Neuronal stem cell (in vitro differentiated cells): Measurements from ENCODE around the gene YY2.
A peak's percentile ranks its signal among the peaks of the same experiment; 100 is the strongest.
"Not testable (repeated sequence)": the region's sequence is repeated elsewhere in the genome, so short reads cannot be mapped to it uniquely, and the experiment has no call there.

ENCODE experiments used
- DNase-seq: peaks from one replicate; pipeline ENCODE4 v3.0.0-alpha.2; 2013; ENCODE audit warnings: low spot score
- H2AFZ ChIP-seq: one replicate; pipeline ENCODE4 v1.6.1; 2013; ENCODE audit warnings: mild to moderate bottlenecking, low read length, inconsistent platforms
- H2AK5ac ChIP-seq: 2 replicates; pipeline ENCODE4 v1.6.1; 2013; ENCODE audit warnings: low read depth, mild to moderate bottlenecking, inconsistent platforms, low read length, moderate library complexity, mixed read lengths
- H2BK120ac ChIP-seq: 2 replicates; pipeline ENCODE4 v1.6.1; 2013; ENCODE audit warnings: low read depth, mild to moderate bottlenecking, inconsistent platforms, low read length, moderate library complexity, mixed read lengths
- H2BK12ac ChIP-seq: one replicate; pipeline ENCODE4 v1.6.1; 2013; ENCODE audit warnings: low read length, inconsistent platforms
- H2BK15ac ChIP-seq: 2 replicates; pipeline ENCODE4 v1.6.1; 2013; ENCODE audit warnings: mild to moderate bottlenecking, low read length, inconsistent platforms, mixed read lengths
- H2BK5ac ChIP-seq: one replicate; pipeline ENCODE4 v1.6.1; 2013; ENCODE audit warnings: inconsistent platforms, mild to moderate bottlenecking, low read length, moderate library complexity
- H3K14ac ChIP-seq: one replicate; pipeline ENCODE4 v1.6.1; 2013; ENCODE audit warnings: low read length, inconsistent platforms
- H3K18ac ChIP-seq: 2 replicates; pipeline ENCODE4 v1.6.1; 2013; ENCODE audit warnings: low read length, inconsistent platforms
- H3K23ac ChIP-seq: 2 replicates; pipeline ENCODE4 v1.6.1; 2013; ENCODE audit warnings: low read depth, mild to moderate bottlenecking, mixed read lengths, low read length, inconsistent platforms; ENCODE audit not compliant: poor library complexity
- H3K27ac ChIP-seq: replicated peaks from 3 replicates; pipeline ENCODE4 v1.5.1; 2013; ENCODE audit warnings: low read length, inconsistent platforms
- H3K27me3 ChIP-seq, 3 experiments: 2 replicates each; pipeline ENCODE4 v1.6.1; 2013; ENCODE audit warnings: low read length in 3 of 3, mild to moderate bottlenecking in 2 of 3, inconsistent platforms in 1 of 3, low read depth in 1 of 3, mixed read lengths in 1 of 3, moderate library complexity in 1 of 3; ENCODE audit not compliant: control insufficient read depth in 3 of 3, insufficient read depth in 3 of 3
- H3K36me3 ChIP-seq, 2 donors: replicated peaks in 1 of 2; 2 replicates each; pipeline ENCODE4 v1.6.1; 2013; ENCODE audit warnings: low read length in 2 of 2; ENCODE audit not compliant: control insufficient read depth in 2 of 2, insufficient read depth in 2 of 2
- H3K4ac ChIP-seq: 2 replicates; pipeline ENCODE4 v1.6.1; 2013; ENCODE audit warnings: inconsistent platforms, mild to moderate bottlenecking, low read length, moderate library complexity
- H3K4me1 ChIP-seq, 2 donors: 1 replicate in 1 of 2; 2 replicates in 1 of 2; pipeline ENCODE4 v1.6.1; 2013; ENCODE audit warnings: low read length in 2 of 2, low read depth in 1 of 2; ENCODE audit not compliant: control insufficient read depth in 2 of 2, insufficient read depth in 1 of 2
- H3K4me2 ChIP-seq: one replicate; pipeline ENCODE4 v1.6.1; 2013; ENCODE audit warnings: mild to moderate bottlenecking, low read length, inconsistent platforms; ENCODE audit not compliant: insufficient read depth, poor library complexity, severe bottlenecking
- H3K4me3 ChIP-seq, 2 donors: 2 replicates each; pipeline ENCODE4 v1.5.1; 2013; ENCODE audit warnings: low read length in 2 of 2, mild to moderate bottlenecking in 2 of 2, inconsistent platforms in 1 of 2, moderate library complexity in 1 of 2
- H3K79me1 ChIP-seq: one replicate; pipeline ENCODE4 v1.6.1; 2013; ENCODE audit warnings: low read depth, mild to moderate bottlenecking, inconsistent platforms, low read length, moderate library complexity
- H3K9ac ChIP-seq: one replicate; pipeline ENCODE4 v1.6.1; 2013; ENCODE audit warnings: mild to moderate bottlenecking, low read depth, low read length, inconsistent platforms; ENCODE audit not compliant: poor library complexity
- H3K9me3 ChIP-seq, 2 donors: replicated peaks in 1 of 2; 2 replicates each; pipeline versions ENCODE3 to v1.6.1; 2013; ENCODE audit warnings: low read length in 2 of 2, mild to moderate bottlenecking in 2 of 2, inconsistent platforms in 1 of 2, low read depth in 1 of 2, mixed read lengths in 1 of 2, moderate library complexity in 1 of 2; ENCODE audit not compliant: control insufficient read depth in 2 of 2, insufficient read depth in 1 of 2
- H4K8ac ChIP-seq: one replicate; pipeline ENCODE4 v1.6.1; 2013; ENCODE audit warnings: low read depth, mild to moderate bottlenecking, inconsistent platforms, low read length, moderate library complexity
- H4K91ac ChIP-seq: one replicate; pipeline ENCODE4 v1.6.1; 2013; ENCODE audit warnings: low read length, low read depth, mild to moderate bottlenecking, inconsistent platforms; ENCODE audit not compliant: poor library complexity
- WGBS, 2 donors: extraction: QIAGEN DNeasy Blood & Tissue Kit; methylation state at CpG; one replicate each; pipeline ENCODE4 v1.1.7; 2013; ENCODE audit warnings: missing lambda C conversion rate in 2 of 2, mixed read lengths in 1 of 2; ENCODE audit not compliant: insufficient read length in 2 of 2, insufficient replicate concordance in 1 of 2; ENCODE audit errors: extremely low coverage in 2 of 2; 5-methylcytosine and 5-hydroxymethylcytosine counted together

Gene YY2

GRCh38 chrX:21813612-21814368 lies 42.0 kb upstream of the YY2 start:
- H2BK120ac ChIP-seq = no peak overlapping the region
- peak overlapping the region; percentile 87 for H2AFZ ChIP-seq
- H3K23ac ChIP-seq = no peak overlapping the region
- H3K9ac ChIP-seq = no peak overlapping the region
- H3K4me2 ChIP-seq = no peak overlapping the region
- H4K8ac ChIP-seq = no peak overlapping the region
- no peaks in the 10 kb centered on the region for H3K36me3 ChIP-seq
- no peak for DNase-seq
- no peaks in the 10 kb centered on the region for H3K9me3 ChIP-seq
- H3K27ac ChIP-seq = no peak overlapping the region
- H2BK15ac ChIP-seq = no peak overlapping the region
- H2BK12ac ChIP-seq = no peak overlapping the region
- no peak overlapping the region for H3K4me3 ChIP-seq
- H2BK5ac ChIP-seq = no peak overlapping the region
- H2AK5ac ChIP-seq = no peak overlapping the region
- H3K27me3 ChIP-seq = no peaks in the 10 kb centered on the region
- no peaks in the 10 kb centered on the region for H3K79me1 ChIP-seq
- no peak overlapping the region for H3K18ac ChIP-seq
- no peak overlapping the region for H4K91ac ChIP-seq
- no peak overlapping the region for H3K14ac ChIP-seq
- no peak overlapping the region for H3K4ac ChIP-seq
- peaks cover 2 to 19% of the 10 kb centered on the region in 2 donors for H3K4me1 ChIP-seq

DNA sequence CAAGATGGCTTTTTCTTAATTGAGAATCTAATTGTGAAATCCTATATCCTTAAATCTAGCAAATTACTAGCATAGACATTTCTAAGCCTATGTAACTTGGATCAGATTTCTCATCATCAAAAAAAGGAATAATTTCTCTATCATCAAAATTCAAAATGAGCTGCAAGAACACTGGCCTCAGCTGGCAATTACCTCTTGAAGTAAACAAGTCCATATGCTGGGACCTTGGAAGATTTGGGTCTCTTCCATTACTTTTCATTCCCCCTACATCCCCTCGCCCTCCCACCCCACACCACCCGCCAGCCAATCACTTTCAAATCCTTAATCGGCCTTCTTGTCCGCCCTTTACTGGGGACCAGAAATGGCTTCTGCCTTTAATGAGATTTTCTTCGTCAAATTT lies 39.7 kb upstream of the YY2 start:
- no peak overlapping the region for H2BK5ac ChIP-seq
- 100% methylated on average over 3 of the region's 5 CpGs; no CpG with 5 or more reads in 1 of the 2 donors for WGBS, 2 donors

GRCh38 chrX:21820170-21820569 lies 35.6 kb upstream of the YY2 start:
- H3K36me3 ChIP-seq, H4K91ac ChIP-seq, H3K4ac ChIP-seq, H3K4me3 ChIP-seq, H3K27ac ChIP-seq, DNase-seq, H3K9ac ChIP-seq, H2BK12ac ChIP-seq, H3K4me1 ChIP-seq, H2AFZ ChIP-seq, H3K23ac ChIP-seq, H4K8ac ChIP-seq, H2BK15ac ChIP-seq, H2BK5ac ChIP-seq, H3K79me1 ChIP-seq, H2BK120ac ChIP-seq, H3K18ac ChIP-seq, H3K4me2 ChIP-seq, H3K9me3 ChIP-seq, H3K14ac ChIP-seq, H2AK5ac ChIP-seq, H3K27me3 ChIP-seq: not testable (repeated sequence)
- WGBS, 2 donors = no CpG with 5 or more reads among the region's 1 CpG

More for the DNA sequence above, 39.7 kb upstream of the YY2 start:
- no peak overlapping the region for H3K4me2 ChIP-seq
- H3K27me3 ChIP-seq = no peaks in the 10 kb centered on the region
- H3K9ac ChIP-seq = no peak overlapping the region
- H2AK5ac ChIP-seq = no peak overlapping the region
- H3K4me3 ChIP-seq = no peak overlapping the region
- no peak overlapping the region for H3K27ac ChIP-seq
- no peak for DNase-seq
- no peak overlapping the region for H4K91ac ChIP-seq
- H3K18ac ChIP-seq = no peak overlapping the region
- H3K4ac ChIP-seq = no peak overlapping the region
- H4K8ac ChIP-seq = no peak overlapping the region
- H3K36me3 ChIP-seq = no peaks in the 10 kb centered on the region
- H2BK120ac ChIP-seq = no peak overlapping the region
- no peak overlapping the region for H2BK15ac ChIP-seq
- peaks cover 2 to 19% of the 10 kb centered on the region in 2 donors for H3K4me1 ChIP-seq
- peak overlapping the region; percentile 13 for H2AFZ ChIP-seq
- no peaks in the 10 kb centered on the region for H3K79me1 ChIP-seq
- no peaks in the 10 kb centered on the region for H3K9me3 ChIP-seq
- no peak overlapping the region for H3K23ac ChIP-seq
- H3K14ac ChIP-seq = no peak overlapping the region
- H2BK12ac ChIP-seq = no peak overlapping the region

GRCh38 chrX:21821875-21822274 lies 33.9 kb upstream of the YY2 start:
- no peaks in the 10 kb centered on the region for H3K9me3 ChIP-seq
- H3K4ac ChIP-seq = no peak overlapping the region
- no peak overlapping the region for H2AFZ ChIP-seq
- H3K23ac ChIP-seq = no peak overlapping the region
- H3K27ac ChIP-seq = no peak overlapping the region
- no peak overlapping the region for H4K8ac ChIP-seq
- H3K18ac ChIP-seq = no peak overlapping the region
- no peaks in the 10 kb centered on the region for H3K36me3 ChIP-seq
- no peaks in the 10 kb centered on the region for H3K27me3 ChIP-seq
- no peaks in the 10 kb centered on the region for H3K79me1 ChIP-seq
- no peak overlapping the region for H2BK12ac ChIP-seq
- no peak overlapping the region for H2AK5ac ChIP-seq
- no peak overlapping the region for H3K9ac ChIP-seq
- no peak overlapping the region for H2BK5ac ChIP-seq
- H3K14ac ChIP-seq = no peak overlapping the region
- no peak for DNase-seq
- no peak overlapping the region for H3K4me3 ChIP-seq
- WGBS, 2 donors = no CpG with 5 or more reads among the region's 3 CpGs
- no peak overlapping the region for H3K4me2 ChIP-seq
- H2BK15ac ChIP-seq = no peak overlapping the region
- no peaks in the 10 kb centered on the region for H3K4me1 ChIP-seq
- H4K91ac ChIP-seq = no peak overlapping the region
- no peak overlapping the region for H2BK120ac ChIP-seq
